ENCODE data around the gene ACKR3.

- no peak for TF ChIP-seq CTCF (IDR thresholded peaks at IDR 0.05)
- TF ChIP-seq POLR2A (IDR thresholded peaks at IDR 0.05): no peak
Measured at GRCh38 chr2:236577481-236578410, 8.1 kb downstream of the ACKR3 start.
